BE2C (cell line): ENCODE measurements around the gene F12.

Source experiments
- DNase-seq: peaks from one replicate; pipeline ENCODE4 v3.0.0-alpha.2; 2020
- H3K27me3 ChIP-seq: fragments of 250-450 bp; sonication (Bioruptor Pico); 2 replicates; pipeline ENCODE4 v1.5.1; 2020; ENCODE audit warnings: mild to moderate bottlenecking
- H3K36me3 ChIP-seq: fragments of 250-450 bp; sonication (Bioruptor Pico); 2 replicates; pipeline ENCODE4 v1.5.1; 2020; ENCODE audit warnings: mild to moderate bottlenecking
- H3K4me1 ChIP-seq: fragments of 250-450 bp; sonication (Bioruptor Pico); 2 replicates; pipeline ENCODE4 v1.5.1; 2020
- H3K4me3 ChIP-seq: 2 replicates; pipeline ENCODE4 v1.5.1; 2011; ENCODE audit warnings: low read depth, low read length
- H3K9me3 ChIP-seq: fragments of 250-450 bp; sonication (Bioruptor Pico); 2 replicates; pipeline ENCODE4 v1.5.1; 2020
- CTCF ChIP-seq: IDR thresholded peaks from 2 replicates; pipeline ENCODE4 v1.5.1; 2012; ENCODE audit warnings: mild to moderate bottlenecking, low read depth, low read length

F12 gene

GRCh38 chr5:177396807-177397206, 12.6 kb downstream of the F12 start:
- Histone ChIP-seq H3K4me3 (no peak overlapping the region), H3K36me3 (no peaks in the 10 kb centered on the region), H3K27me3 (no peaks in the 10 kb centered on the region), H3K9me3 (no peaks in the 10 kb centered on the region), H3K4me1 (no peaks in the 10 kb centered on the region)
- no peak for TF ChIP-seq CTCF
- DNase-seq: no peak

GRCh38 chr5:177396078-177396477, 13.3 kb downstream of the F12 start:
- Histone ChIP-seq H3K9me3 (no peaks in the 10 kb centered on the region), H3K36me3 (no peaks in the 10 kb centered on the region), H3K4me1 (no peaks in the 10 kb centered on the region), H3K4me3 (no peak overlapping the region), H3K27me3 (no peaks in the 10 kb centered on the region)
- DNase-seq: no peak
- no peak for TF ChIP-seq CTCF

GRCh38 chr5:177393990-177394389, 15.4 kb downstream of the F12 start:
- Histone ChIP-seq H3K4me3 (no peak overlapping the region), H3K9me3 (no peaks in the 10 kb centered on the region), H3K36me3 (no peaks in the 10 kb centered on the region), H3K27me3 (no peaks in the 10 kb centered on the region), H3K4me1 (no peaks in the 10 kb centered on the region)
- DNase-seq: no peak
- TF ChIP-seq CTCF: no peak

- no peaks in the 10 kb centered on the region for H3K36me3 ChIP-seq
- H3K27me3 ChIP-seq: no peaks in the 10 kb centered on the region
- DNase-seq: no peak
- no peaks in the 10 kb centered on the region for H3K4me1 ChIP-seq
- TF ChIP-seq CTCF: no peak
- H3K9me3 ChIP-seq: no peaks in the 10 kb centered on the region
- no peak overlapping the region for H3K4me3 ChIP-seq
Observed at GRCh38 chr5:177393206-177393765, 16.1 kb downstream of the F12 start.

- Histone ChIP-seq H3K4me1 (no peaks in the 10 kb centered on the region), H3K27me3 (no peaks in the 10 kb centered on the region), H3K36me3 (no peaks in the 10 kb centered on the region), H3K9me3 (no peaks in the 10 kb centered on the region), H3K4me3 (no peak overlapping the region)
- DNase-seq: no peak
- TF ChIP-seq CTCF: no peak
Observed at GRCh38 chr5:177392765-177393164, 16.6 kb downstream of the F12 start.

- no peaks in the 10 kb centered on the region for H3K36me3 ChIP-seq
- no peak overlapping the region for H3K4me3 ChIP-seq
- TF ChIP-seq CTCF: peak; percentile 99
- H3K27me3 ChIP-seq: no peaks in the 10 kb centered on the region
- H3K4me1 ChIP-seq: no peaks in the 10 kb centered on the region
- H3K9me3 ChIP-seq: no peaks in the 10 kb centered on the region
- DNase-seq: peak; percentile 87
Observed at GRCh38 chr5:177390363-177391300, 18.7 kb downstream of the F12 start.
